Inferior parietal cortex (tissue), 1 donor: Measurements from ENCODE around the gene KCNQ4.
A peak's percentile ranks its signal among the peaks of the same experiment; 100 is the strongest.

ENCODE experiments used
- DNase-seq: peaks from one replicate; pipeline ENCODE4 v3.0.0-alpha.2; 2016; ENCODE audit errors: extremely low spot score

KCNQ4 gene

DNA sequence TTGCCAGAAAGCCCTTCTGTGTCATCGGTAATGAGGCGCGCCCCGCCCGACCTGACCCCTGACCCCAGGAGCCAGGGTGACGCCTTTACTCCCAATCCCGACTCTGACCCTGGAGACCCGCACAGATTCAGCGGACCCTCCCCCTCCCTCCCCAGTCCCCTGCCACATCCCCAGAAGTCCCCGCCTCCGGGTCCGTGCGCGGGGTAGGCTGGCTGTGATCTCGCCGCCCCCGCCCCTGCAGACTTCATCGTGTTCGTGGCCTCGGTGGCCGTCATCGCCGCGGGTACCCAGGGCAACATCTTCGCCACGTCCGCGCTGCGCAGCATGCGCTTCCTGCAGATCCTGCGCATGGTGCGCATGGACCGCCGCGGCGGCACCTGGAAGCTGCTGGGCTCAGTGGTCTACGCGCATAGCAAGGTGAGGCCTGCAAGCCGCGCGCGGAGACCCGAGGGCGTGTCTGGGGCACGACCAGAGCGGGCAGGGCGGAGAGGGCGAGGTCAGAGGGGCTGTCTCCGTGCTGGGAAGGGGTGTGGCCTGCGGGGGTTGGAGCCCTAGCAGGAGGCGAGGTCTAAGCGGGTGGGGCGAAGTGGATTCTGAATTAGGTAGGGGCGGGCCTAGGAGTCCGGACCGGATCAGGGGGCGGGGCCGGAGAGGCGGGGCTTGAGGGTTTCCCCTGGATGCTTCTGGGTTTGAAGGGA, 34.8 kb downstream of the KCNQ4 start:
- no peak for DNase-seq

DNA sequence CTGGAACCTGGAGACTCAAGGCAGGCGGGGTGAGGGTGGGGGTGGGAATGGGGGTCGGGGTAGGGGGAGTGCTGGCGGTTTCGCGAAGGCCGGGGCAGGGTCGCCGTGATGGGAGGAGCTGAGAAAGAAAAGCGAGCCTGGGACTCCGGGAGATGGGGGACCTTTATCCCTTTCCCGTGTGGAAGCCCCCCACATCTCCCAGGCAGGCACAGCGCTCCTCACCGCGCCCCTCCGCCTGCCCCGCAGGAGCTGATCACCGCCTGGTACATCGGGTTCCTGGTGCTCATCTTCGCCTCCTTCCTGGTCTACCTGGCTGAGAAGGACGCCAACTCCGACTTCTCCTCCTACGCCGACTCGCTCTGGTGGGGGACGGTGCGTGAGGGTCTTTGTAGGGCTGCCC, 35.5 kb downstream of the KCNQ4 start:
- DNase-seq, result no peak

- no peak for DNase-seq
These were observed 36.7 kb downstream of the KCNQ4 start for GRCh38 chr1:40820251-40820797.

GRCh38 chr1:40820911-40821693, 37.5 kb downstream of the KCNQ4 start:
- DNase-seq, result peak; percentile 61

DNA sequence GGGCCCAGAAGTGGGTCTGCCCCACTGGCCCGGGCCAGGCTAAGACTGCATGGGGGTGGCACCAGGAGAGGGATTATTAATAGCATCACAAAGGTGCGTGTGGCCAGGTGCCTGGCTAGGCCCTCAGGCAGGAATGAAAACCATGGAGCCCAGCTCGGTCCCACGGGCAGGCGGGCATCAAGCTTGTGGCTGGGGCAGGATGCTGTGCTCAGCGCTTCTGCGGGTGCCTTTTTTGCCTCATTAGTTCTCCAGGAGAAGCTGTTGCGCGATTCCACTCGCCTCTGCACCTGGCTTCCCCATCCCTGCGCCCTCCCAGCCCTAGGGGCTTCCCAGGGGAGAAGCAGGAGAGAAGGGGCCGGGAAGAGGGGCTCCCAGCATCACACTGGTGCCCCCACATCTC, 39.3 kb downstream of the KCNQ4 start:
- DNase-seq, result no peak

- no peak for DNase-seq
These were observed 39.8 kb downstream of the KCNQ4 start for GRCh38 chr1:40823345-40823744.

- DNase-seq, result no peak
These were observed 40.4 kb downstream of the KCNQ4 start for GRCh38 chr1:40823983-40824382.

GRCh38 chr1:40824591-40825434, 41.2 kb downstream of the KCNQ4 start:
- no peak for DNase-seq

GRCh38 chr1:40825435-40825788, 41.8 kb downstream of the KCNQ4 start:
- DNase-seq, result no peak

DNA sequence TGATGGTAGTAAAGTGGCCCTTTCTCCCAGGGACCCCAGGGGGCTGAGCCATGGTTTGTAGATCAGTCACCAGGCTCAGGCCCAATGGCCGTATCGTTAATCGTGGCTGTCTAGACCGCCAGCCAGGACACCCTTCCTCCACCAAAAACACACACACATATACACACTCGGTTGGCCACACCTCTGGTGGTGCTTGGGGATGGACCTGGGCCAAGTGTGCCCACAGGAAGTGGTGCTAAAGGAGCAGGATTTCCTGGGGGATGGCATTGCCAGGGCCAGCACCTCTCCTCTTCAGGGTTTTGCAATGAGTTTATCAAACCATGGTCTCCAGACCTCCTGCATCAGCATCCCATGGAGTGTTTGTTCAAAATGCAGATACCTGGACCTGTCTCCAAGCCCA, 42.4 kb downstream of the KCNQ4 start:
- no peak for DNase-seq

- no peak for DNase-seq
These were observed 46.2 kb downstream of the KCNQ4 start for GRCh38 chr1:40829631-40830245.

- DNase-seq, result no peak
These were observed 46.9 kb downstream of the KCNQ4 start for GRCh38 chr1:40830419-40830943.

DNA sequence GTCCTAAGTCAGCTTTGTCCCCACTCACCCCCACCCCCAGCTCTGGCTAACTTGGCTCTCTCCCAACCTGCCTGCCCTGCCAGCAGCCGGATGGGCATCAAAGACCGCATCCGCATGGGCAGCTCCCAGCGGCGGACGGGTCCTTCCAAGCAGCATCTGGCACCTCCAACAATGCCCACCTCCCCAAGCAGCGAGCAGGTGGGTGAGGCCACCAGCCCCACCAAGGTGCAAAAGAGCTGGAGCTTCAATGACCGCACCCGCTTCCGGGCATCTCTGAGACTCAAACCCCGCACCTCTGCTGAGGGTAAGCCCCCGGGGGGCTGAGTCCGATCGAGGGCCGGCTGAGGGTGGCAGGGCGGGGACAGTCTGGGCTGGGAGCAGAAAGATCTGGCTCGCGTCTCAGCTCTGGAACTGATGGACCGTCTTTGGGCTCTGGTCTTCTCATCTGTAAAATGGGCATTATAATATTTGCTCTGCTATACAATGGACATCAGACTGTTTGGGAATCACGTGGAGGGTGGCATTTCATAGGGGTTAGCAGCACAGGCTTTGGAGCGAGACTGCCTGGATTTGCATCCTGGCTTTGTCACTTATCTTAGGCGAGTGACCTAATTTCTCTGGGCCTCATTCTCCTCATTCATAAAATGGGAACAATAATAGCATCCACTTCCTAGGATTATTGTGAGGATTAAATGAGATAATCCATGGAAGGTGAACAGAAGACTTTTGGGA, 47.6 kb downstream of the KCNQ4 start:
- no peak for DNase-seq

DNA sequence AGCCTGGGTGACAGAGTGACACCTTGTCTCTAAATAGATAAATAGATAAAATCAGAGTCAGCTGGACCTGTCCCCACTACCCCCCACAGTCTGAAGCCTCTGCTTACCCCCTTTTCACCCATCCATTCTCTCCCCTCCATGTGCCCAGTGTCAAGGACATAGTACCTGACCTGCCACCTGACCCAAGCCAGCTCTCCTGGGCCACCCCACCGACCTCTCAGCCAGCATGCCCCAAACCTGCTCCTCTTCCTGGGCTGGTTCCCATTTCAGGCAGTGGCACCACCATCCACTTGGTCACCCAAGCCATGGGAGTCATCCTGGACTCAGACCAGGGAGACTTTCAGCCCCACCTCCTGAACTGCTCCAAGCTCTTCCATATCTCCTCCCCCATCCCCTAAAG, 50.4 kb downstream of the KCNQ4 start:
- DNase-seq, result no peak

- DNase-seq, result no peak
These were observed 51.5 kb downstream of the KCNQ4 start for GRCh38 chr1:40834968-40835545.

- no peak for DNase-seq
These were observed 52.7 kb downstream of the KCNQ4 start for GRCh38 chr1:40836283-40836682.

GRCh38 chr1:40837601-40838000, 54.0 kb downstream of the KCNQ4 start:
- DNase-seq, result no peak

- DNase-seq, result no peak
These were observed 54.7 kb downstream of the KCNQ4 start for GRCh38 chr1:40838045-40838979.
